NK-92 (cell line): Measurements from ENCODE around the gene SLC28A2.

Experiments used
- DNase-seq: peaks from one replicate; lab custom pipeline; 2025; ENCODE audit not compliant: unreplicated experiment; lab: John Stamatoyannopoulos, UW

Gene SLC28A2

DNA sequence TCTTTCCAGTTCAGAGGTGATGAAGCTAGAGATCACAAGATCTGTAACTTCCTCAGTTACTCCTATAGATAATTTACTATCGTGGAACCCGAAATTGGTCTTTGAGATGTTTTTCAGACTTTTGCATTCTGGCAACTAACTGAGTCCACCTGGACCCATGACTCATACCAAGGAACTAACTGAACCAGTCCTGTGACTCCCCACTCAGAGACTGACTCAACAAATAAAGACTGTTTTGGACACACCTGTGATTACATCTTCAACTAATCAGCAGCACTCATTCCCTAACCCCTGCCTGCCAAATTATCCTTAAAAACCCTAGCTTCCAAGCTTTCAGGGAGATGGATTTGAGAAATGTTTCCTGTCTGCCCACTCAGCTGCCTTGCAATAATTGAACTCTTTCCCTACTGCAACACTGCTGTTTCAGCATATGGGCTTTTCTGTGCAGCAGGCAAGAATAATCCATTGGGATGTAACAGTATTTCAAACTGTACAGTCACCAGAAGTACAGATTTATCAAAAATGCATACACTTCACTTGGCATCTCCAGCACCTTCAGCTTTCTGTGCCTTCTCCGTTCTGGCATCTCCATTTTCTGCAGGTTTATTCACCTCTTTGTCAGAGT, 68.7 kb downstream of the SLC28A2 start:
- DNase-seq: no peak

DNA sequence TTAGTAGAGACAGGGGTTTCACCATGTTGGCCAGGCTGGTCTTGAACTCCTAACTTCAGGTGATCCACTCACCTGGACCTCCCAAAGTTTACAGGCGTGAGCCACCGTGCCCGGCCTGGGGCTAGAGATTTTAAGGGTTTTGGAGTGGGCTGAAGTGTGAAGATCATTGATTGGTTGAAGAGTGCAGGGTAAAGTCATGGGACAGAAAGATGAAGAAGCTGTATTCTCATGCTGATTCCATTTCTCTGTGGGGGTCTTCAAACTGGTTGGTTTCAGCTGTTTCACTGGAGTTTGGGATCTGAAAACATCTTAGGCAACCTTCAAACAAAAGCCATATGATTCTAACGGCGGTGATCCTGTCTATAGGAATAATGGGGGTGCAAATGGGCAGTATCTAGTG, 74.2 kb downstream of the SLC28A2 start:
- DNase-seq: no peak

DNA sequence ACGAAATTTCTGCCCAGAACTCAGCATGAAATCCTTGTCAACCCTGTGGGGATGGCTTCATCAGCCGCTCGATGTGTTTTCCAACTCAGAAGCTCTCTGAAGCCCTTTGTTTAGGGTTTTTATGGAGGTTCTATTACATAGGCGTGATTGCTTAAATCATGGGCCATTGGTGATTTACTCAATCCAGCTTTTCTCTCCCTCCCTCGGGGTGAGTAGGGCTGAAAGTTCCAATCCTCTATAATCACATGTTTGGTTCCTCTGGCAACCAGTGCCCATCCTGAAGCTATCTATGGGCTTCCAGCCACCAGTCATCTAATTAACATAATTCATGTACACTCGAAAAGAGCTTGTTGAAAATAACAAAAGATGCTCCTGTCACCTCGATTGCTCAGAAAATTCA, 74.7 kb downstream of the SLC28A2 start:
- DNase-seq: no peak
